ENCODE measurements around the gene SCARB1. TPM values are rescaled to one million over a fixed set of nuclear protein-coding genes. Genes with fewer than 3 reads are reported as not detected.

SCARB1 gene
- total RNA-seq, 2 donors from 2014 or later, result 15.3 to 23.6 TPM

GRCh38 chr12:124737040-124737419 lies 126.6 kb downstream of the SCARB1 start:
- ATAC-seq (peak in 1 of 2 donors; percentile 14), DNase-seq (ENCODE audit: low spot score in 2 of 2) (no peak)
- H3K9me3 Mint-ChIP-seq, result no peaks in the 10 kb centered on the region
- peak overlapping the region in 1 of 2 donors; percentile 29 for H3K27ac Mint-ChIP-seq
- H3K36me3 Mint-ChIP-seq, result no peaks in the 10 kb centered on the region

GRCh38 chr12:124736115-124737039 lies 127.3 kb downstream of the SCARB1 start:
- no peaks in the 10 kb centered on the region for H3K9me3 Mint-ChIP-seq
- ATAC-seq (peak; percentile 35 to 55), DNase-seq (ENCODE audit: low spot score in 2 of 2) (no peak)
- no peaks in the 10 kb centered on the region for H3K36me3 Mint-ChIP-seq
- H3K27ac Mint-ChIP-seq, result peak overlapping the region in 1 of 2 donors; percentile 81

DNA sequence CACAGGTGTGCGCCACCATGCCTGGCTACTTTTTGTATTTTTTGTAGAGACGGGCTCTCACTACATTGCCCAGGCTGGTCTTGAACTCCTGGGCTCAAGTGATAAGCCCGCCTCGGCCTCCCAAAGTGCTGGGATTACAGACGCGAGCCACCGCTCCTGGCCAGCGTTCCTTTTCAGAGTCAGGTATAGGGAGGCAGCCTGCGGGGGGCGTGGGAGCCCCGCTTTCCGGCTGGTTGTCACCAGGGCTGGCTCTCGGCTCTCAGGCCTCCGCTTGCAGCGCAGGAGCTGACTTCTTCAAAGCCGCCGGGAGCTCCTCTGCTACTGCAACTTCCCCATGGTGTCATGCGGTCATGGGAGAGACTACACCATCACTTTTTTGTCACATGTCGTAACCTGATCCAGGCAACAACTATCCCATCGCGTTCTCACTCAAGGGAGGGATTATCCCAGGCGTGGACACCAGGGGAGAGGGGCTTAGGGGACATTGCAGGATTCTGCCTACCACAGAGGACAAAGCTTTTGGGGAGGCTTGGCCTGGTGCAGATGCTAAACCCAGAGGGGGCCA lies 129.4 kb downstream of the SCARB1 start:
- DNase-seq (ENCODE audit: low spot score in 2 of 2), result no peak
- ATAC-seq, result no peak
- Mint-ChIP-seq H3K27ac (no peak overlapping the region), H3K36me3 (no peaks in the 10 kb centered on the region), H3K9me3 (no peaks in the 10 kb centered on the region)

- H3K27ac Mint-ChIP-seq, result no peak overlapping the region
- no peaks in the 10 kb centered on the region for H3K36me3 Mint-ChIP-seq
- no peaks in the 10 kb centered on the region for H3K9me3 Mint-ChIP-seq
- no peak for ATAC-seq
- DNase-seq (ENCODE audit: low spot score in 2 of 2), result no peak
These were observed 130.6 kb downstream of the SCARB1 start for GRCh38 chr12:124733086-124733485.

DNA sequence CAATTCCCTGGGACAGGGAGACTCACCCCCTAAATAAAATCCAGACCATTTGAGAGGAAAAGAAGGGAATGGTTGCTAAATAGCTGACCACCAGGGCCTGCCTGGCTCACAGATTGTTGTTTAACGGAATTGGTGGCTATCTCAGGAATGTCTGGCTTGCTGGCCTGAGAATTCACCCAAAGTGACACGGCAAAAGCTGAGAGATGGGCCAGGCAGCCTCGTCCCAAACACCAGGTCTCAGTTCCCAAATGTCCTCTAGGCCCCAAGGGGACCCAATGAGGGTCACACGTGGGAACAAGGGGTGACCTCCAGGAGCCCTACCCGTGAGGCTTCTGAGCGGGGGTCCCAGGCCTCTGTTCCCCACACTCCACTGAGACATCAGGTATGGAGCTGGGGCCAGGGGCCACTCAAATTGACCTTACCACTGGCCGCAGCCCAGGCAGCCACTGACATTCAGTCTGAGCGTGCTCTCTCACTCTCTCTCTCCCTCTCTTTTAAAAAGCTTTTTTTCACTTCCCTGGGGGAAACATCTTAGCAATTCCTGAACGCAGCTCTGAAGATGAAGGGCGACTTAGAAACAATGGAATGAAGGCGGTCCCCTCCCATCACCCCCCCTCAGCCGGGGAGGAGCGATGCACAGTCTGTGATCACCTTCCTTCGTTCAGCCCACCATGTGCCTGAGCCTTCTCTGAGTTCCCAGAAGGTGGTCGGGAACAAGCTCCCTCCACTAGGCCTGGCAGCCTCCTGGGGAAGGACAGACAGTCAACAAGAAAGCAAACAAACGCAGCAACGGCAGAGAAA lies 131.2 kb downstream of the SCARB1 start:
- no peaks in the 10 kb centered on the region for H3K36me3 Mint-ChIP-seq
- no peak overlapping the region for H3K27ac Mint-ChIP-seq
- ATAC-seq, result no peak
- DNase-seq (ENCODE audit: low spot score in 2 of 2), result no peak
- no peaks in the 10 kb centered on the region for H3K9me3 Mint-ChIP-seq

- no peak overlapping the region for H3K27ac Mint-ChIP-seq
- ATAC-seq (no peak), DNase-seq (ENCODE audit: low spot score in 2 of 2) (no peak)
- no peaks in the 10 kb centered on the region for H3K36me3 Mint-ChIP-seq
- no peaks in the 10 kb centered on the region for H3K9me3 Mint-ChIP-seq
These were observed 131.8 kb downstream of the SCARB1 start for GRCh38 chr12:124731869-124732268.

DNA sequence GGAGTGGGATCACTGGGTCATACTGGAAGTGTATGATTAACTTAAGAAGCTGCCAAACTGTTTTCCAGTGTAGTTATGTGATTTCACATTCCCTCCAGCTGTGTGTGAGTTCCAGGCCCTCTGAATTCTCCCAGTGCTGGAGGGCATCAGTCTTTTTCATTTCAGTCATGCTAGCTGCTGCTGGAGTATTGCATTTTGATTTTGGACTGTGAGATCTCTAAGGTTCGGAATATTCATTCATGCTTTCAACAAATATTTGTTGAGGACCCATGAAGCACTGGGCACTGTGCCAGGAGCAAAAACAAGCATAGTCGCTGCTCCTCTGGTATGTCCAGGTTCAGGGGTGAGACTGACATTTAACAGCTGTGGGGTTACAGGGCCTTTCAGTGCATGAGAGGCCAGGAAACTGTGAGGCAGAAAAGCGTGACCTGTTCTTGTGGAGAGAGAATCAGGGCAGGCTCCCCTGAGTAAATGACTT lies 133.2 kb downstream of the SCARB1 start:
- ATAC-seq (no peak), DNase-seq (ENCODE audit: low spot score in 2 of 2) (no peak)
- no peaks in the 10 kb centered on the region for H3K9me3 Mint-ChIP-seq
- no peak overlapping the region for H3K27ac Mint-ChIP-seq
- H3K36me3 Mint-ChIP-seq, result no peaks in the 10 kb centered on the region

DNA sequence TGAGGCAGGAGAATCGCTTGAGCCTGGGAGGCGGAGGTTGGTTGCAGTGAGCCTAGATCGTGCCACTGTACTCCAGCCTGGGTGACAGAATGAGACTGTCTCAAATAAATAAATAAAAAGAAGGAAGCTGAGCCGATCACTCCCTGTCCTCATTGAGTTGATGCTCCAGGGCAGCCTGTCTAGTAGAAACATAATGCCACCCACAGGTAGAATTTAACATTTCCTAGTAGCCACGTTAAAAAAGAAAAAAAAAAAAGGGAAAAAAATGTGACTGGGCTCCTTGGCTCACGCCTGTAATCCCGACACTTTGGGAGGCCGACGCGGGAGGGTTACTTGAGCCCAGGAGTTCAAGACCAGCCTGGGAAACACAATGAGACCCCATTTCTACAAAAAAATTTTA lies 135.7 kb downstream of the SCARB1 start:
- no peak for DNase-seq (ENCODE audit: low spot score in 2 of 2)
- Mint-ChIP-seq H3K36me3 (no peaks in the 10 kb centered on the region), H3K27ac (no peak overlapping the region), H3K9me3 (peaks cover 0 to 3% of the 10 kb centered on the region in 2 donors)
- ATAC-seq, result no peak

DNA sequence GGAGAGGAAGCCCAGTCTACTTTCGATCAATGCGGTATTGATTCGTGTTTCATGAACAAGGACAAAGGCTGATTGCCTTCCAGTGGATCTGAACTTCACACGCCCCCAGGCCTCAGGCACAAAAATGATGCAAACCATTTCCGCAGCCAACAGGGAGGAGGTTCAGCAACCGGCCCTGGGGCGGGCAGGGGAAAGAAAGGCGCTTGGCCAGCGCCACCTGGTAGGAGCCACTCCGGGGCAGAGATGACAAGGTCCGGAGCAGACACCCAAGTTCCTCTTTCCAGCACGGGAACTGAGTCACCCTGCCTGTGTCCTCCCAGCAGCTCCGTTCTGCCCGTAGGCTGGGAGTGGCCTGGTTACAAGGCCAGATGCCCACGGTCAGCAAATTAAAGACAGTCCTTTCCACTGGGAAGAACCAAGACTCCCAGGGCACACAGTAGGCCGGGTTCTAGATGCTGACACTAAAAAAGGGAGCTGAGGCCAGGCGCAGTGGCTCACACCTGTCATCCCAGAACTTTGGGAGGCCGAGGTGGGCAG lies 136.3 kb downstream of the SCARB1 start:
- no peak overlapping the region for H3K27ac Mint-ChIP-seq
- DNase-seq (ENCODE audit: low spot score in 2 of 2) (no peak), ATAC-seq (peak in 1 of 2 donors; percentile 59)
- no peaks in the 10 kb centered on the region for H3K36me3 Mint-ChIP-seq
- H3K9me3 Mint-ChIP-seq, result peaks cover 0 to 3% of the 10 kb centered on the region in 2 donors

Other genes with a start within 250 kb of the SCARB1 start
- 100 to 1,000 TPM; 806 to 863 TPM for gene UBC, start 50.8 kb upstream of the SCARB1 start, total RNA-seq
- gene DHX37, start 125.3 kb upstream of the SCARB1 start, total RNA-seq, result 10 to 100 TPM; 30.3 to 35.6 TPM
- gene BRI3BP, start 129.8 kb upstream of the SCARB1 start, total RNA-seq, result 10 to 100 TPM in 1 of 2 donors, 1 to 10 TPM in 1; 9.2 to 28.0 TPM
- gene AACS, start 201.6 kb upstream of the SCARB1 start, total RNA-seq, result 10 to 100 TPM; 24.0 to 36.0 TPM

Measured in activated naive CD4-positive, alpha-beta T cell treated with anti-CD3 and anti-CD28 coated beads, Interleukin-2, amount 50 U/mL, for 72 hours (primary cell).